Transverse colon (tissue), 4 donors: ENCODE data around the gene TOM1L2.

Experiments used
- EP300 ChIP-seq: sonication (generic); formaldehyde crosslinking; IDR thresholded peaks from one replicate; pipeline ENCODE4 v1.6.1; 2017; ENCODE audit warnings: antibody characterized with exemption, low read depth
- POLR2AphosphoS5 ChIP-seq, 3 donors: sonication (generic); formaldehyde crosslinking; IDR thresholded peaks; one replicate each; pipeline ENCODE4 v1.6.1; 2016; ENCODE audit warnings: antibody characterized with exemption in 3 of 3
- TF ChIP-seq, protein P1 (sequence below), 5 experiments: fragments of 200-600 bp in 3 of 5; fragments of 450-650 bp in 2 of 5; sonication (generic) in 3 of 5; IDR thresholded peaks; 1 replicate in 2 of 5; 2 replicates in 3 of 5; pipeline ENCODE4 v1.5.1; 2016 to 2017; ENCODE audit warnings: antibody characterized with exemption in 5 of 5, inconsistent platforms in 3 of 5, mild to moderate bottlenecking in 2 of 5, moderate library complexity in 1 of 5

DNA sequence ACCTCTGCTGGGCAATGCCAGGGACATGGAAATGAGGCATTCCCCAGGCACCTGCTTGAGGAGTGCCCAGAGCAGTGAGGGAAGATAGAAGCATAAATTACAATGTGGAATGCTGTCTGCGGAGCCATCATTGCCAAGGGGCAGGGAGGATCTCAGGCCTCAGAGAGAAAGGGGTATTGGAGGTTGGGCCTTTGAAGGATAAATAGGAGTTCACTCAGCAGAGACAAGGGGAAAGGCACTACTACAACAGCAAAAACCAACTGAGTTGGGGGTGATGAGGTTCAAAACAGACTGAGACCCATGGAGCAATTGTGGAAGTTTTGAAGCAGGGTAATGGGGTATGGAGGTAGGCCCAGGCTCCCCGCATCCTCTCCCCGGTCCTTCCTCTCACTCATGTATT is 168.2 kb downstream of the TOM1L2 start:
- TF ChIP-seq, protein P1, sequence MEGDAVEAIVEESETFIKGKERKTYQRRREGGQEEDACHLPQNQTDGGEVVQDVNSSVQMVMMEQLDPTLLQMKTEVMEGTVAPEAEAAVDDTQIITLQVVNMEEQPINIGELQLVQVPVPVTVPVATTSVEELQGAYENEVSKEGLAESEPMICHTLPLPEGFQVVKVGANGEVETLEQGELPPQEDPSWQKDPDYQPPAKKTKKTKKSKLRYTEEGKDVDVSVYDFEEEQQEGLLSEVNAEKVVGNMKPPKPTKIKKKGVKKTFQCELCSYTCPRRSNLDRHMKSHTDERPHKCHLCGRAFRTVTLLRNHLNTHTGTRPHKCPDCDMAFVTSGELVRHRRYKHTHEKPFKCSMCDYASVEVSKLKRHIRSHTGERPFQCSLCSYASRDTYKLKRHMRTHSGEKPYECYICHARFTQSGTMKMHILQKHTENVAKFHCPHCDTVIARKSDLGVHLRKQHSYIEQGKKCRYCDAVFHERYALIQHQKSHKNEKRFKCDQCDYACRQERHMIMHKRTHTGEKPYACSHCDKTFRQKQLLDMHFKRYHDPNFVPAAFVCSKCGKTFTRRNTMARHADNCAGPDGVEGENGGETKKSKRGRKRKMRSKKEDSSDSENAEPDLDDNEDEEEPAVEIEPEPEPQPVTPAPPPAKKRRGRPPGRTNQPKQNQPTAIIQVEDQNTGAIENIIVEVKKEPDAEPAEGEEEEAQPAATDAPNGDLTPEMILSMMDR (IDR thresholded peaks at IDR 0.05), result no peak
- TF ChIP-seq EP300, result no peak
- TF ChIP-seq POLR2AphosphoS5 (IDR thresholded peaks at IDR 0.05), result no peak
